BE2C (cell line): ENCODE measurements around the gene CUL9.

Experiments used
- DNase-seq: peaks from one replicate; pipeline ENCODE4 v3.0.0-alpha.2; 2020
- H3K27me3 ChIP-seq: fragments of 250-450 bp; sonication (Bioruptor Pico); 2 replicates; pipeline ENCODE4 v1.5.1; 2020; ENCODE audit warnings: mild to moderate bottlenecking
- H3K36me3 ChIP-seq: fragments of 250-450 bp; sonication (Bioruptor Pico); 2 replicates; pipeline ENCODE4 v1.5.1; 2020; ENCODE audit warnings: mild to moderate bottlenecking
- H3K4me1 ChIP-seq: fragments of 250-450 bp; sonication (Bioruptor Pico); 2 replicates; pipeline ENCODE4 v1.5.1; 2020
- H3K4me3 ChIP-seq: 2 replicates; pipeline ENCODE4 v1.5.1; 2011; ENCODE audit warnings: low read depth, low read length
- H3K9me3 ChIP-seq: fragments of 250-450 bp; sonication (Bioruptor Pico); 2 replicates; pipeline ENCODE4 v1.5.1; 2020
- CTCF ChIP-seq: IDR thresholded peaks from 2 replicates; pipeline ENCODE4 v1.5.1; 2012; ENCODE audit warnings: mild to moderate bottlenecking, low read depth, low read length

Gene CUL9

GRCh38 chr6:43253401-43253800 is 71.4 kb downstream of the CUL9 start:
- H3K36me3 ChIP-seq: no peaks in the 10 kb centered on the region
- H3K27me3 ChIP-seq: no peaks in the 10 kb centered on the region
- TF ChIP-seq CTCF: no peak
- no peak overlapping the region for H3K4me3 ChIP-seq
- no peak for DNase-seq
- H3K9me3 ChIP-seq: no peaks in the 10 kb centered on the region
- peaks cover 9% of the 10 kb centered on the region; the same call in 1 of the 2 replicates for H3K4me1 ChIP-seq

GRCh38 chr6:43254138-43254817 is 72.3 kb downstream of the CUL9 start:
- H3K9me3 ChIP-seq: no peaks in the 10 kb centered on the region
- no peaks in the 10 kb centered on the region for H3K27me3 ChIP-seq
- no peak for DNase-seq
- no peak for TF ChIP-seq CTCF
- peaks cover 9% of the 10 kb centered on the region; the same call in 1 of the 2 replicates for H3K4me1 ChIP-seq
- H3K4me3 ChIP-seq: no peak overlapping the region
- no peaks in the 10 kb centered on the region for H3K36me3 ChIP-seq

GRCh38 chr6:43254846-43255245 is 72.8 kb downstream of the CUL9 start:
- Histone ChIP-seq H3K36me3 (no peaks in the 10 kb centered on the region), H3K9me3 (no peaks in the 10 kb centered on the region), H3K4me3 (no peak overlapping the region), H3K4me1 (peaks cover 9% of the 10 kb centered on the region; the same call in 1 of the 2 replicates), H3K27me3 (no peaks in the 10 kb centered on the region)
- TF ChIP-seq CTCF: no peak
- no peak for DNase-seq

GRCh38 chr6:43255408-43256054 is 73.5 kb downstream of the CUL9 start:
- Histone ChIP-seq H3K36me3 (no peaks in the 10 kb centered on the region), H3K9me3 (no peaks in the 10 kb centered on the region), H3K27me3 (no peaks in the 10 kb centered on the region), H3K4me1 (peaks cover 9% of the 10 kb centered on the region; the same call in 1 of the 2 replicates), H3K4me3 (no peak overlapping the region)
- TF ChIP-seq CTCF: no peak
- no peak for DNase-seq

- Histone ChIP-seq H3K36me3 (no peaks in the 10 kb centered on the region), H3K27me3 (no peaks in the 10 kb centered on the region), H3K4me1 (peaks cover 5% of the 10 kb centered on the region; the same call in 1 of the 2 replicates), H3K9me3 (no peaks in the 10 kb centered on the region), H3K4me3 (no peak overlapping the region)
- no peak for TF ChIP-seq CTCF
- no peak for DNase-seq
Measured at GRCh38 chr6:43256670-43257366, 74.8 kb downstream of the CUL9 start.
